SJCRH30 (cell line): ENCODE data around the gene MYCN. TPM values are rescaled to one million over a fixed set of nuclear protein-coding genes. Genes with fewer than 3 reads are reported as not detected.

ENCODE experiments used
- DNase-seq, 2 experiments: peaks; one replicate each; pipeline ENCODE4 v3.0.0-alpha.2; 2015 to 2020
- H3K27ac ChIP-seq: fragments of 250-450 bp; sonication (Bioruptor Pico); 2 replicates; pipeline ENCODE4 v1.5.1; 2020; ENCODE audit warnings: mild to moderate bottlenecking, moderate library complexity
- H3K27me3 ChIP-seq: fragments of 250-450 bp; sonication (Bioruptor Pico); 2 replicates; pipeline ENCODE4 v1.5.1; 2020; ENCODE audit warnings: mild to moderate bottlenecking, moderate library complexity
- H3K36me3 ChIP-seq: fragments of 250-450 bp; sonication (Bioruptor Pico); 2 replicates; pipeline ENCODE4 v1.5.1; 2020; ENCODE audit warnings: mild to moderate bottlenecking, moderate library complexity
- H3K4me1 ChIP-seq: fragments of 250-450 bp; sonication (Bioruptor Pico); 2 replicates; pipeline ENCODE4 v1.5.1; 2020; ENCODE audit warnings: mild to moderate bottlenecking, moderate library complexity
- H3K4me3 ChIP-seq: fragments of 250-450 bp; sonication (Bioruptor Pico); 2 replicates; pipeline ENCODE4 v1.5.1; 2020; ENCODE audit warnings: mild to moderate bottlenecking, moderate library complexity
- H3K9me3 ChIP-seq: fragments of 250-450 bp; sonication (Bioruptor Pico); replicated peaks from 2 replicates; pipeline ENCODE4 v1.5.1; 2020; ENCODE audit warnings: mild to moderate bottlenecking, moderate library complexity
- total RNA-seq: library from RNA; depleted of rRNA; stranded (reverse); fragments of >200 nt; shearing (Covaris generic); gene quantifications from 2 replicates; pipeline ENCODE4 v1.2.3, GENCODE V29; 2014

The MYCN gene
- total RNA-seq, 1 experiment from 2014 or later = 190 TPM

DNA sequence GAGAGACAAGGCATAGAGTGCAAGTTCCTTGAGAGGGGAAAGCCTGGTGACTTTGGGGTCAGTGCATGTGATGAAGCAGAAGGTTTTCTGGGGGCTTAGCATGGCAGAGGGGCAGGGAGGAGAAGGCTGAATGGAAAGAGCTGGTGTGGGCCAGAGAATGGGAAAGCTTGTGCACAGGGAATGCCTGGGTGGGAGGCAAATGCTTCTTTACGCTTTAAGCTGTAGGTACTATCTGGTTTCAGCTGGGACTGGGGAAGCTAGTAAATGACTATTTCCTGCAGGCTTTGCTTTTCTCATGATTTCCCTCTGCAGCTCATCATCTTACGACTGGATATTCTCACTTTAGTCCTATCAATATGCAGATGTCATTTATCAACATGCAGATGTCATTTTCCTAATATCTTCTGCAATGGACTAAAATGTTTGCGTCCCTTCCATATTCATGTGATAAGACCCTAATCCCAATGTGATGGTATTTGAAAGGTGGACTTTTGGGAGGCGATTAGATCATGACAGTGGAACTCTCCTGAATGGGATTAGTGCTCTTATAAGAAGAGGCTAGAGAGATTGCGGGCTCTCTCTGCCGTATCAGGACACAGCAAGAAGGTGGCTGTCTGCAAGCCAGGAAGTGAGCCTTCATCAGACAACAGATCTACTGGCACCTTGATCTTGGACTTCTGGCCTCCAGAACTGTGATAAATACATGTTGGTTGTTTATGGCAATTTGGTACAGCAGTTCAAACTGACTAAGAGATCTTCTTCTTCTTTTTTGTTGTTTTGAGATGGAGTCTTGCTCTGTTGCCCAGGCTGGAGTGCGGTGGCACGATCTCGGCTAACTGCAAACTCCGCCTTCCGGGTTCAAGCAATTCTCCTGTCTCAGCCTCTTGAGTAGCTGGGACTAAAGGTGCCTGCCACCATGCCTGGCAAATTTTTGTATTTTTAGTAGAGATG, 50.1 kb downstream of the MYCN start:
- peak; percentile 75 to 93 for DNase-seq
- no peaks in the 10 kb centered on the region for H3K27me3 ChIP-seq
- no peaks in the 10 kb centered on the region for H3K36me3 ChIP-seq
- H3K4me3 ChIP-seq = no peak overlapping the region
- peaks cover 62% of the 10 kb centered on the region for H3K4me1 ChIP-seq
- H3K9me3 ChIP-seq = no peaks in the 10 kb centered on the region
- peak overlapping the region; percentile 53 for H3K27ac ChIP-seq

DNA sequence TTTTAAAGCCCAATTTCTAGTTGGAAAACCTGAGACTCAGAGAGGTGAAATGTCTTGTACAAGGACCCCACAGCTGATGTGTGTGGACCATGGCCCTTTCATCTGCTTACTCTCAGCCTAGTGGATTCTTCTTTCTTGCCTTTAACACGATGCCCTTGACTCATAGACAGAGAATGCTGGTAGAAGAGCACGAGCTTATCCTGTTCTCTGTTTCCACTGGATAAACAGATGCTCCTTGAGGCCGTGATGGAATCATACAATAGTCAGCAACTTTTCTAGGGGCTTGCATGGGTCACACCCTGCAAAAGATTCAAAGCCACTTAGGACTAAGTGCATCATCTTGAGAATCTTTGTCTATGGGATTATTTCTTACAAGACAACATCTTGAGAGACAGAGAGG, 50.9 kb downstream of the MYCN start:
- Histone ChIP-seq H3K9me3 (no peaks in the 10 kb centered on the region), H3K27ac (no peak overlapping the region; the same call in 1 of the 2 replicates)

DNA sequence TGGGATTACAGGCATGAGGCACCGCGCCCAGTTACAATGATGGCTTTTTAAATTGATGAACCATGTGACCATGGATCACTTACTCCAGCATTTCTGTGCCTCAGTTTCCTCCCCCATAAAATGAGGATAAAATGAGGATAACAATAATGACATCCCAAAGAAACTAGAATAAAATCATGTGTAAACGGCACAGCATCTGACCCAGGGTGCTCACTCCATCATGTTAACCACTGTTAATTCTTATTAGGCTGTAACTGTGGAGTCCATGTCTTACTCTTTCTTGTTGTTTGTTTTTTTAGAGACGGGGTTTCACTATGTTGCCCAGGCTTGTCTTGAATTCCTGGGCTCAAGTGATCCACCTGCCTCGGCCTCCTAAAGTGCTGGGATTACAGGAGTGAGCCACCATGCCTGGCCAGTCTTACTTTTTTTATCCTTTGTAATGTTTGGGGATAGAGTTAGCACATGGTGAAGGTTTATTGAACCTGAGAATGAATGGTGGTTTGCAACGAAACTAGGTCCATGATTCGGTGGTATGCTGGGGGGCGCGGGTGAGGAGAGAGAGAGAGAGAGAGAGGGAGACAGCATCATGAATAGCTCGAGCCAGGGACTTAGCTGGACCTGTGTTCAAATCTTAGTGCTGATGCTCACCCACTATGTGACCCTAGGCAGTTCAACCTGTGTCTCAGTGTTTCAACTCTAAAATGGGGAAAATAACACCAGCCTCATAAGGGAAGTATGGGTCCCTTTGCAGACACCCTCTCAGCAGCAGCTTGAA, 52.3 kb downstream of the MYCN start:
- no peak overlapping the region for H3K4me3 ChIP-seq
- H3K9me3 ChIP-seq = no peaks in the 10 kb centered on the region
- no peak for DNase-seq
- H3K4me1 ChIP-seq = peaks cover 59% of the 10 kb centered on the region
- no peaks in the 10 kb centered on the region for H3K36me3 ChIP-seq
- no peaks in the 10 kb centered on the region for H3K27me3 ChIP-seq
- H3K27ac ChIP-seq = peak overlapping the region; percentile 91

More for the DNA sequence above, 50.9 kb downstream of the MYCN start:
- Histone ChIP-seq H3K27me3 (no peaks in the 10 kb centered on the region), H3K36me3 (no peaks in the 10 kb centered on the region), H3K4me1 (peaks cover 54% of the 10 kb centered on the region), H3K4me3 (no peak overlapping the region)
- peak; percentile 30 to 64 for DNase-seq

DNA sequence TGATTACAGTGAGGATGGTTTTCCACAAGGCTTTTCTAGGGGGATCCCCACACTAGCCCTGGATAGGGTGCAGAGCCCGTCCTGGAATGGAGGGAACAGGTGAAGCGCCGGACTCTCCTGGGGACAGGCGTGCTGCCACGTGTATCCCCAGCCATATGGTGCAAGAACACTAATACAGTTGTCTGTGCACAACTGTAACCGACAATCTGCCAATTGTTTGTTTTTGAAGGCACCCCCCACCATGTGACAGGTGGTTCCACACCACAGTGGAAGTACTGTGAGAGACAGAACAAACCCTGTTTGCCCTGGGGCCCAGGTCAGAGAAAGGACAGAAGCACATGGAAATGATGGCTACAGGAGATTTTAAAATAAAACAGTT, 52.9 kb downstream of the MYCN start:
- Histone ChIP-seq H3K27me3 (no peaks in the 10 kb centered on the region), H3K36me3 (no peaks in the 10 kb centered on the region), H3K4me1 (peaks cover 59% of the 10 kb centered on the region), H3K4me3 (no peak overlapping the region), H3K27ac (peak overlapping the region; percentile 91), H3K9me3 (no peaks in the 10 kb centered on the region)
- DNase-seq = peak; percentile 100

DNA sequence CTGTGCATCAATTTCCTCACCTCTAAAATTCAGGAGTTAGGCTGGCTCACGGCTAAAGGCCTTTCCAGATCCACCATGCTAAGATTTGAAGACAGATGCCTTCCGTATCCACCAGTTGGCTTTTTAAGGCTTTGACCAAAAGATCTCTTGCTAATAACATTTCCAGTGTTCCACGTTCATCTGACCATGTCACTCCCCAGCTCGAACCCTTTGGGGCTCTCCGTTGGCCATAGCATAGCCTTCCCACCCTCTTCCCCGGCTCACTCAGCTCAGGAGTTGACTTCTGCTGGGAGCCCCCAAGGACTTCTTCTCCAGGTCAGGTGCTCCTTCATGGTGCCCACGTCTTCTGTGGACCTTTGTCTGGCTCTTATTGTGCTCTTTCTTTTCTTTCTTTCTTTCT, 53.3 kb downstream of the MYCN start:
- Histone ChIP-seq H3K4me3 (no peak overlapping the region), H3K9me3 (no peaks in the 10 kb centered on the region), H3K4me1 (peaks cover 59% of the 10 kb centered on the region), H3K27me3 (no peaks in the 10 kb centered on the region), H3K27ac (peak overlapping the region; percentile 91), H3K36me3 (no peaks in the 10 kb centered on the region)
- peak in 1 of 2 experiments; percentile 78 for DNase-seq

DNA sequence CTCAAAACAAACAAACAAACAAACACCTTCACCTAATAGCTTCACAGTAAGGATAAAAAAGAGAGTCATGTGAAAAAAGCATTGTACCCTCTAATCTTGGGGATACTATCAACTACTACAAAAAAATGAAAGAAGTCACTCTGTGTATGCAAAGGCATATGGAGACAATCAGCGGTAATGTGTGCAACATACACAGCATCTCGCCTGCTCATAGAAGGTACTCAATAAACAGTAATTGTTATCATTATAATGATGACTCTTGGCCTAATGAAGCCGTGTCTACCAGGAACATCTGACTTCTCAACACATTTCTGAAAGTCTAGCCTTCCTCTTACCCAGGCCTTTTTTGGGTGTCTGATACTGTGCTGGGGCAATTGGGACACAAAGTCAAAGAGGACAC, 55.3 kb downstream of the MYCN start:
- Histone ChIP-seq H3K36me3 (no peaks in the 10 kb centered on the region), H3K4me1 (peaks cover 48% of the 10 kb centered on the region), H3K4me3 (no peak overlapping the region), H3K27ac (no peak overlapping the region), H3K9me3 (no peaks in the 10 kb centered on the region), H3K27me3 (no peaks in the 10 kb centered on the region)
- no peak for DNase-seq
